ENCODE measurements around the gene CERCAM.

DNA sequence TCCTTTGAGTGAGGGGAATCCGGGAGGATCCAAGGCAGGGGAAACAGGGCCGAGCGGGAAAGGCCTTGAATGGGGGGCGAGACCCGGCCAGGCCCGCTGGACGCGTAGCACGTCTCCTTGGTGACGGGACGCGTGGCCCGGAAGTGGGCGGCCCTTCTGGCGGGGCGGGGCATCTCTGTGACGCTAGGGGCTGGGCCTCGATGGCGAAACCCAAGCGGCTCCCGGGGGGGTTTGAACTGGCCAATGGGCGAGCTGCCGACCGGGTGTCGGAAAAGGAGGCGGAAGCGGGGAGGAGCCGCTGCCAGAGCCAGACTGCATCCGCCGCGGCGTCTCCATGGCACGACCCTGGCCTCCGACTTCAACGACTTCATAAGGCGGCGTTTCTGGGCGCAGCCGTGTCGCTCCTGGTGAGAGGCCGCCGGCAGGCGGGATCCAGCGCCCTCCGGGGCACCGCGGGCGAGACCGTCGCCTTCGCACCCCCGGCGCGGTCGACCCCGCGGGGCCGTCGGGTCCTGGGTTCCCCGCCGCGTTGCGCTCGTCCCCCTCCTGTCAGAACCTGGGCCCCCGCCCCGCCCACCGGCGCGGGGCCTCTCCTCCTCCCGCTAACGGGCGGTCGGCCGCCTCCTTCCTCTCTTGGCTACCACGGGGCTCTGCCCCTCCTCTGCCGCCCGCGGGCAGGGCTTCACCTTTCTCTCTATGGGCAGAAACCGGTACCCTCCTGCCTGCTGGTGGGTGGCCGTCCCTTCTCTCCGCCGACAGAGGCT lies 35.4 kb downstream of the CERCAM start, which contains the start of gene ODF2:
- TF ChIP-seq POLR2A (IDR thresholded peaks at IDR 0.05): peak; percentile 50 to 60
- TF ChIP-seq, protein P1, sequence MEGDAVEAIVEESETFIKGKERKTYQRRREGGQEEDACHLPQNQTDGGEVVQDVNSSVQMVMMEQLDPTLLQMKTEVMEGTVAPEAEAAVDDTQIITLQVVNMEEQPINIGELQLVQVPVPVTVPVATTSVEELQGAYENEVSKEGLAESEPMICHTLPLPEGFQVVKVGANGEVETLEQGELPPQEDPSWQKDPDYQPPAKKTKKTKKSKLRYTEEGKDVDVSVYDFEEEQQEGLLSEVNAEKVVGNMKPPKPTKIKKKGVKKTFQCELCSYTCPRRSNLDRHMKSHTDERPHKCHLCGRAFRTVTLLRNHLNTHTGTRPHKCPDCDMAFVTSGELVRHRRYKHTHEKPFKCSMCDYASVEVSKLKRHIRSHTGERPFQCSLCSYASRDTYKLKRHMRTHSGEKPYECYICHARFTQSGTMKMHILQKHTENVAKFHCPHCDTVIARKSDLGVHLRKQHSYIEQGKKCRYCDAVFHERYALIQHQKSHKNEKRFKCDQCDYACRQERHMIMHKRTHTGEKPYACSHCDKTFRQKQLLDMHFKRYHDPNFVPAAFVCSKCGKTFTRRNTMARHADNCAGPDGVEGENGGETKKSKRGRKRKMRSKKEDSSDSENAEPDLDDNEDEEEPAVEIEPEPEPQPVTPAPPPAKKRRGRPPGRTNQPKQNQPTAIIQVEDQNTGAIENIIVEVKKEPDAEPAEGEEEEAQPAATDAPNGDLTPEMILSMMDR (IDR thresholded peaks at IDR 0.05): peak in 1 of 4 experiments; percentile 11

All from uterus (tissue), 2 donors.